Astrocyte (in vitro differentiated cells and primary cell): ENCODE results near the gene LACTB. TPM values are rescaled to one million over a fixed set of nuclear protein-coding genes. Genes with fewer than 3 reads are reported as not detected.

Experiments used
- DNase-seq: peaks from one replicate; pipeline ENCODE4 v3.0.0-alpha.2; 2010; ENCODE audit warnings: low read depth
- FAIRE-seq: peaks from 2 replicates; lab custom pipeline; 2011; peaks lifted over from hg19 to GRCh38; lab: Jason Lieb, UNC
- H2AFZ ChIP-seq: 2 replicates; pipeline ENCODE4 v1.6.0; 2012; ENCODE audit warnings: low read depth, low read length, inconsistent platforms
- H3K27ac ChIP-seq: 2 replicates; pipeline ENCODE4 v1.5.1; 2011; ENCODE audit warnings: low read depth, low read length, inconsistent platforms
- H3K27me3 ChIP-seq: 2 replicates; pipeline ENCODE4 v1.6.0; 2011; ENCODE audit warnings: low read length, inconsistent platforms; ENCODE audit not compliant: insufficient read depth
- H3K36me3 ChIP-seq: 2 replicates; pipeline ENCODE4 v1.5.1; 2011; ENCODE audit warnings: low read length, inconsistent platforms; ENCODE audit not compliant: insufficient read depth
- H3K4me1 ChIP-seq: 2 replicates; pipeline ENCODE4 v1.5.1; 2011; ENCODE audit warnings: low read length, inconsistent platforms; ENCODE audit not compliant: insufficient read depth
- H3K4me2 ChIP-seq: 2 replicates; pipeline ENCODE4 v1.6.0; 2012; ENCODE audit warnings: low read length, inconsistent platforms
- H3K4me3 ChIP-seq: 2 replicates; pipeline ENCODE4 v1.5.1; 2011; ENCODE audit warnings: low read depth, mild to moderate bottlenecking, low read length, inconsistent platforms; ENCODE audit not compliant: insufficient read depth
- H3K79me2 ChIP-seq: 2 replicates; pipeline ENCODE4 v1.6.0; 2012; ENCODE audit warnings: mild to moderate bottlenecking, low read length, inconsistent platforms; ENCODE audit not compliant: insufficient read depth
- H3K9ac ChIP-seq: 2 replicates; pipeline ENCODE4 v1.6.0; 2012; ENCODE audit warnings: mild to moderate bottlenecking, low read length, inconsistent platforms
- H3K9me3 ChIP-seq: 2 replicates; pipeline ENCODE4 v1.5.1; 2012; ENCODE audit warnings: low read depth, mild to moderate bottlenecking, low read length, inconsistent platforms; ENCODE audit not compliant: insufficient read depth
- H4K20me1 ChIP-seq: 2 replicates; pipeline ENCODE4 v1.6.0; 2012; ENCODE audit warnings: low read length, inconsistent platforms; ENCODE audit not compliant: insufficient read depth
- H3K27ac Mint-ChIP-seq: one replicate; pipeline ENCODE4 v1.8.0; 2021; ENCODE audit warnings: mild to moderate bottlenecking, mixed read lengths; ENCODE audit not compliant: unreplicated experiment
- H3K27me3 Mint-ChIP-seq: one replicate; pipeline ENCODE4 v1.8.0; 2021; ENCODE audit warnings: low read depth, mixed read lengths; ENCODE audit not compliant: unreplicated experiment
- H3K36me3 Mint-ChIP-seq: one replicate; pipeline ENCODE4 v1.8.0; 2021; ENCODE audit warnings: low read depth, mixed read lengths; ENCODE audit not compliant: unreplicated experiment
- H3K4me1 Mint-ChIP-seq: one replicate; pipeline ENCODE4 v1.8.0; 2021; ENCODE audit warnings: low read depth, mixed read lengths; ENCODE audit not compliant: unreplicated experiment
- H3K4me3 Mint-ChIP-seq: one replicate; pipeline ENCODE4 v1.8.0; 2021; ENCODE audit warnings: mild to moderate bottlenecking, moderate library complexity, mixed read lengths; ENCODE audit not compliant: unreplicated experiment
- H3K9me3 Mint-ChIP-seq: one replicate; pipeline ENCODE4 v1.8.0; 2021; ENCODE audit warnings: mild to moderate bottlenecking, mixed read lengths; ENCODE audit not compliant: unreplicated experiment
- CTCF ChIP-seq: IDR thresholded peaks from 2 replicates; pipeline ENCODE4 v1.5.1; 2011; ENCODE audit warnings: low read depth, mild to moderate bottlenecking, inconsistent platforms, low read length, moderate library complexity; ENCODE audit not compliant: insufficient read depth
- EZH2 ChIP-seq: IDR thresholded peaks from 2 replicates; pipeline ENCODE4 v1.6.1; 2012; ENCODE audit warnings: mild to moderate bottlenecking, low read length, inconsistent platforms; ENCODE audit not compliant: insufficient read depth
- total RNA-seq: library from RNA; stranded (reverse); gene quantifications from 2 replicates; pipeline ENCODE4 v1.2.1, GENCODE V29; 2021

The LACTB gene
- total RNA-seq, 1 donor from 2014 or later, result 29.8 TPM

GRCh38 chr15:63146684-63147083 lies 25.0 kb downstream of the LACTB start:
- Histone ChIP-seq H3K9ac (no peak overlapping the region), H4K20me1 (peaks cover 4% of the 10 kb centered on the region), H3K4me1 (no peaks in the 10 kb centered on the region), H3K27me3 (no peaks in the 10 kb centered on the region), H3K27ac (no peak overlapping the region), H3K4me2 (no peak overlapping the region), H3K79me2 (peaks cover 3% of the 10 kb centered on the region), H3K36me3 (peaks cover 10% of the 10 kb centered on the region), H2AFZ (no peak overlapping the region), H3K9me3 (no peaks in the 10 kb centered on the region), H3K4me3 (no peak overlapping the region)
- Mint-ChIP-seq H3K9me3 (no peaks in the 10 kb centered on the region), H3K27me3 (no peaks in the 10 kb centered on the region), H3K4me1 (no peaks in the 10 kb centered on the region), H3K4me3 (no peak overlapping the region), H3K27ac (no peak overlapping the region), H3K36me3 (peaks cover 25% of the 10 kb centered on the region)
- TF ChIP-seq EZH2 (no peak), CTCF (peak; percentile 7)
- FAIRE-seq (no peak), DNase-seq (no peak)

- FAIRE-seq (no peak), DNase-seq (no peak)
- H3K36me3 ChIP-seq, result peaks cover 34% of the 10 kb centered on the region
- Mint-ChIP-seq H3K9me3 (no peaks in the 10 kb centered on the region), H3K27ac (no peak overlapping the region), H3K27me3 (no peaks in the 10 kb centered on the region), H3K36me3 (peaks cover 24% of the 10 kb centered on the region), H3K4me3 (no peak overlapping the region), H3K4me1 (peaks cover 4% of the 10 kb centered on the region)
- no peak for TF ChIP-seq CTCF
- TF ChIP-seq EZH2, result no peak
- H3K4me3 ChIP-seq, result no peak overlapping the region
- no peak overlapping the region for H3K9ac ChIP-seq
- peaks cover 45% of the 10 kb centered on the region for H3K79me2 ChIP-seq
- H3K27me3 ChIP-seq, result no peaks in the 10 kb centered on the region
- peaks cover 27% of the 10 kb centered on the region for H4K20me1 ChIP-seq
- no peak overlapping the region for H2AFZ ChIP-seq
- H3K4me1 ChIP-seq, result no peaks in the 10 kb centered on the region
- H3K4me2 ChIP-seq, result no peak overlapping the region
- no peak overlapping the region for H3K27ac ChIP-seq
- no peaks in the 10 kb centered on the region for H3K9me3 ChIP-seq
Measured at GRCh38 chr15:63151665-63152064, 30.0 kb downstream of the LACTB start.

GRCh38 chr15:63155486-63155885 lies 33.8 kb downstream of the LACTB start:
- DNase-seq (no peak), FAIRE-seq (no peak)
- H3K4me1 Mint-ChIP-seq, result peaks cover 4% of the 10 kb centered on the region
- peaks cover 15% of the 10 kb centered on the region for H3K36me3 Mint-ChIP-seq
- TF ChIP-seq EZH2 (no peak), CTCF (no peak)
- no peaks in the 10 kb centered on the region for H3K9me3 ChIP-seq
- H3K27ac Mint-ChIP-seq, result peak overlapping the region; percentile 98
- peaks cover 53% of the 10 kb centered on the region for H3K79me2 ChIP-seq
- H3K4me2 ChIP-seq, result peak overlapping the region; percentile 86
- H3K4me1 ChIP-seq, result peaks cover 4% of the 10 kb centered on the region
- no peaks in the 10 kb centered on the region for H3K9me3 Mint-ChIP-seq
- H3K4me3 Mint-ChIP-seq, result peak overlapping the region; percentile 97
- peak overlapping the region; percentile 98 for H3K4me3 ChIP-seq
- peak overlapping the region; percentile 93 for H3K27ac ChIP-seq
- peak overlapping the region; percentile 96 for H3K9ac ChIP-seq
- peaks cover 27% of the 10 kb centered on the region for H4K20me1 ChIP-seq
- peaks cover 28% of the 10 kb centered on the region for H3K36me3 ChIP-seq
- H2AFZ ChIP-seq, result no peak overlapping the region
- no peaks in the 10 kb centered on the region for H3K27me3 Mint-ChIP-seq
- no peaks in the 10 kb centered on the region for H3K27me3 ChIP-seq
